ENCODE results near the gene SERPINH1.
"Not testable (repeated sequence)": the region's sequence is repeated elsewhere in the genome, so short reads cannot be mapped to it uniquely, and the experiment has no call there.

SERPINH1 gene

DNA sequence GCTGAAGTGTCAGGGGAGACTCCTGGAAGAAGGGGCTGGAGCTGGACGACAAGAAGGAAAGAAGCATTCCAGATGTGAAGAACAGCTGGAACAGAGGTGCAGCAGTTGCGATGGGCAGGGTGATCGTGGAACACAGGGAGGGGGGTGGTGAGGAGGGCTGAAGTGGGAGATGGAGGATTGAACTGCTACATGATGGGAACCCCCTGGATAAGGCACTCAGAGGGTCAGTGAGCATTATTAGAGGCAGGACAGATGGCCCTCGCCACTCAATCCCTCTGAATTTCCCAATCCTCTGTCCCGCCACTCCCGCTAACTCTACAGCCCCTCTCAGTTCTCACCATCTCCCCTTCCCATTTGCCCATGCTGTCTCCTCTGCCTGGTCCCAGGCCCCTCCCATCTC is 14.0 kb downstream of the SERPINH1 start:
- no peak for DNase-seq

DNA sequence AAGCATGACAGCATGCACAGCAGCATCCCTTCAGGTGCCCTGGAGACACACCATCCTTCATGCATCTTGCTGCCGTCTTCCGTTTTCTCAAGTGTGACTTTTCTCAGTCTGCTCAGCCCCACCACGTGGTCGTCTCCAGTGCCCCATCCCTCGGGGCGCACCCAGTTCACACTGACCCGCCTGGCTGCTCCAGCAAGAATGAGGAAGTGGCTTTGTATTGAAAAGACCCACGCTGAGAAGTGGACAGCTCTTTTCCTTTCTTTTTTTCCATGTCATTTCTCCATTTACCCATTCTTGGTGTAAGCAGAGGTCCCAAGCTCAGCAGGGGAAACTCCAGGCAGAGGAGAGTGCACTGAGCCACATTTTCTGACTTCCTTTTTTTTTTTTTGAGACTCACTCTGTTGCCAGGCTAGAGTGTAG is 14.5 kb downstream of the SERPINH1 start:
- DNase-seq, result no peak

DNA sequence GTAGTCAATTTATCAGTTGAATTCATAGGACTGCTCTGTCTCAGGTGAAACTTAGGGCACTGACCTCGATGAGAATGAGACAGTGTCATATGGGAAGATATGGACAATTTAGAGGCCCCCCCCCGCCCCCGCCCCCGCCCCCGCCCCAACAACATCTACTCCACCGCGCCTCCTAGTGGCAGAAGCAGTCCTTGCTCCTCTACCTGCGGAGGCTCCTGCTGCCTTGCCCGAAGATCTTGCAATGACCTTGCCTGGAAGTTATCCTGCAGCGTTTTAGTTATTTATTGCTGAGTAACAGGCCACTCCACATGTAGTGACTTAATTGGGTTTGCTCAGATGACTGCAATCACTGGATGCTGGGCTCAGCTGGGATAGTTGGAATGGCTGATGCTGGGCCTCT is 15.2 kb downstream of the SERPINH1 start:
- DNase-seq, result peak in 4 of 5 experiments; percentile 35 to 48 (median 41)

DNA sequence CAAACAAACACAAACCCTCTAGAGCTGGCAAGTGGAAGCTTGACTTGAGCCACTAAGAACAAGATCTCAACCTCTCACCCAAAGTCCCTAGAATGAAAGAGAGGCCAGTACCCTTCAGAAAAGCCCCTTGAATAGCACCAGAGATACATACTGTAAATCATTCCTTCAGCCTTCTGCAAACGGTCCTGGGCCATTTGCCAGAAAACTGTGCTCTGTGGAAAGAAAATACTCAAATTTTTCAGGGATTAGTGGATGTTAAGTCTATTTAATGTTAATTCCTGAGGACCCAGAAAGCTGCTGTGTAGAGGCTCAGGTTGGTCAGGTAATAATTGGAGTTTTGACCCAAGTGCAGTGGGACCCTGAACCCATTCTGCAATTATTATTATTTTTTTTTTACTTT is 16.9 kb downstream of the SERPINH1 start:
- DNase-seq, result no peak

DNA sequence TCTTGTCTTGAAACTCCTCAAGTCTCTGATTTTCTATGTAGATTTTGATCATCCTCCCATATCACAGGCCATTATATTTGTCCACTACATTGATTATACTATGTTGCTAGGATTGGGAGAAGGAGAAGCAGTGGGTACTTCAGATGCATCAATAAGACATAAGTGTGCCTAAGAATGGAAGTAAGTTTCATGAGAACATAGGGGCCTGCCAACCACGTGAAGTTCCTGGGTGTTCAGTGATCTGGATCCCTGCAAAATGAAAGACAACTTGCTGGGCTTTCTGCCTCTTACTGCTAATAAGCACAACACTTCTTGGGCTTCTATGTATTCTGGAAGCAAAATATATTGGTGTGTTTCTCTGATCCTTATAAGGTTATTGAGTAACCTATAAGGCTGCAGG is 17.8 kb downstream of the SERPINH1 start:
- no peak for DNase-seq

DNA sequence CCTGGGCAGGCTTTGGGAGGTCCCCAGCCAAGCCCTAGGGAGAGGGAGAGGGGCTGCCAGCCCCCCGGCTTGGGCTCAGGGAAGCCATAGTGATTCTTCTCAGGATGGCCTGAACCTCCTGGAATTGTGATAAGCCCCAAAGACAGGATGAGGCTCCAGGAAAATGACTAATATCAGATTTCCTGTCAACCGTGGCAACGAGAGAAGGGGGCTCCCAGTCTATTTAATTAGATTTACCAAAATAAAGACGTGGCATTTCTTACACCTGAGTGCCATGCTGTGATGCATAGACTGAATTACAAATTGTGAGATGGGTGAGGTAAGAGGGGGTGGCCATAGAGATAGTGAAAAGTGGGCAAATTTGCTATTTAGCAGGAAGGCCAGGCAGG is 20.4 kb downstream of the SERPINH1 start:
- DNase-seq, result no peak

DNA sequence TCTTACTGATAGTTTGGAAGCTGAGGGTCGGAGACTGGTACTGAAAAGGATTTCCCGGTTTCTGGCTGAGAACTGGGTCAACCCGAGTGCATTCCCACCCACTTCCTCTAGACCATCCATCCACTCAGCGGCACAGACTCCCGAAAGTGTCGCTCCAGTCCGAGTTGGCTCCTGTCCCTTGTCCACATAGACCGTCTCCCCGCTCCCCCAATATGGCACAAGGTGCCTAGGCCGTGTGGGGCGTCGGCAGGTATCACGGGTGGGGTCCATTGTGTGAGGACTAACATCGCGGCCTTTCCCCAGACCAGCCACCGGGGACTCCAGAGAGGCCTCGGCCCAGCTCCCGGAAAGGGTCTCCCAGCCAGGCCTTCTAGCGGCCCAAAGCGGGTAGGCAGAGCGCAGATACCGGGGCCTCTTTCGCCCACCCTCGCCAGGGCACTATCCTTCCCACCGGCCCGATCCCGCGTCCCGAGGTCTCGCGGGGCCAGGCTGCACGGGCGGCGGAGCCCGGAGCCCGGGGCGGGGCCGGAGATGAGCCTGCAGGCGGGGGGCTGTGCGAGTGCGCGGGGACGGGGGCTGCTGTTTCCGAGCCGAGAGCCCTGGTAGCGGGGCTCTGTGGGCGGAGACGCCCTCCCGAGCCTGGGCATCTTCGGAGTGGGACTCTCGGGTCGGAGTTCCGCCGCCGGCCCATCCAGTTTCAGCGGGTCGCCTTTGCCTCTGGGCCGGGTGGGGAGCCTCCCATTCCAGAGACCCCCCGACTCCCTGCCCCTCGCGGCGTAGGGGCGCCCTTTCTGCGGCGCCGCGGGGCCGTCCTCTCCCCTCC is 21.1 kb downstream of the SERPINH1 start:
- DNase-seq, result peak in 3 of 5 experiments; percentile 22 to 70 (median 53)

DNA sequence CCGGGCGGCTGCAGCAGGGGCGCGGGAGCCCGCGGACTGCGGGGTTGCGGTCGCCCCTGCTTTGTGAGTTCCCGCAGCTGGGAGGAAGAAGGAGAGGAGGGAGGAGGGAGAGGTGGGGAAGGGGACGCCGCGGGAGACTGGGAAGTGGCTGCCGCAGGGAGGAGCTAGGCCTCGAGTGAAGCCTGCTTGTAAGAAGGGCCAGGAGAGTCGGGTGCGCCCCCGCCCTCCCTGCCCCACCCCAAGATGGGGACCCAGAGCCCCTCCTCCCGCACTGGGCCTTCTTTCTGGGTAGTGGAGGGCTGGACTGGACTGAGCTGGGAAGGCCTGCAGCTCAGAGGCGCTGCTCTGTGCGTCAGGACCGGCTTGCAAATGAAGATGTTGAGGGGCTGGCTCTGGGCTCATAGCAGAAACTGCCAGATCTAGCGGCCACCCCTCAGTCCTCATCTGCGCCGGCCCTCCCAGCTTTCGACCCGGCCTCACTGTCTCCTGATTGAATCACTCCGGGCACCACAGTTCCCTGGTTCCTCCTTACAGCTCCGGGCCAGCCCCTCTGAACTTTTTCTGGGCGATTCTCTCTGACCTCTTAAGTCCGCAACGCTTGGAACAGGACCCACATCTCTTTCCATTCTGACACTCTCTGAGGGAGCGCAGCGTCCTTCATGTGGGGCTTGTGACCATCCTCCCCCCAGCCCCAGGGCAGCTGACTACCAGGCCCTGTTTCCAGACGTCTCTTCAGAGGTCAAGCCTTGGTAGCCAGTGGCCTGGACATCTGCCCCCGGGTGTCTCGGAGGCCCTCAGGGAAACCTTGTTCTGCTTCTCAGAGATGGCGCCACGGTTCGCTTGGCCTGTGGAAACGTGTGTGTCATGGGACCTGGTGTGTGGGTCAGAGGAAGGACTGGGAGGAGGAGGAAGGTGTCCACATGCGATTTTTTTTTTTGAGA is 21.9 kb downstream of the SERPINH1 start:
- peak in 1 of 5 experiments; percentile 22 for DNase-seq

DNA sequence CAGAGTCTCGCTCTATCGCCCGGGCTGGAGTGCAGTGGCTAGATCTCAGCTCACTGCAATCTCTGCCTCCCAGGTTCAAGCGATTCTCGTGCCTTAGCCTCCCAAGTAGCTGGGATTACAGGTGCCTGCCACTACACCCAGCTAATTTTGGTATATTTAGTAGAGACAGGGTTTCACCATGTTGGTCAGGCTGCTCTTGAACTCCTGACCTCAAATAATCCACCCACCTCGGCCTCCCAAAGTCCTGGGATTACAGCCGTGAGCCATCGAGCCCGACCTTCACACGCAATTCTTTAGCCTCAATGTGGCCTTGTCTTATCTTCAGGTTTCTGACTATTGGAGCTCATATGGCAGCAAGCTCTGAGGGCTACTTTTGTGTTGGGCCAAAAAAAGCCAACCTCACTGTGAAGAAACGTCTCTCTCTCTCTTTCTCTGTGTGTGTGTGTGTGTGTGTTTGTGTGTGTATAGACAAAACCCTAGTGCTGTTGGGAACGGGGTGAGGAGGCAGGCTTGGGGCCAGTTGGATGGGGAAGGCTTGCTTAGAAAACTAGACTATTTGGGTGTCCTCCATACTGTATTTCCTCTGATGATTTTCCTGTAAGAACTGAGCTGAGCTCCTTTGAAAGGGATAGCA is 22.7 kb downstream of the SERPINH1 start:
- DNase-seq, result not testable (repeated sequence)

DNA sequence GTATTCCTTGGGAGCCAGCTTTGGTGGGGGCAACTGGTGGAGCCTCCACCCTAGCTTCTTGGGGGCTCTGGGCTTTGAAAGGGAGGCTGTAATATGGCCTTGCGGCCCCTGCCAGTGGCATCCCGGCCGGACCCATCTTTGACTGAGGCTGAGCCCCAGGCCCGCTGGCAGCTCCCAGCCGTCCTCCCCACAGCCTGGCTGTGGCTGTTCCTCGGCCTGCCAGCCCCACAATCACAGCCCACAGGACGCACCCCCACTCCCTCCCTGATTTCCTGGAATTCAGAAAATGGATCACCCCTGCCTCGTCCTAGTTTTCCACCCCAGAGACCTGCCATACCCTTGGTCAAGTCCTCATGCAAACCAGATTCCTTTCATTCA is 23.2 kb downstream of the SERPINH1 start:
- DNase-seq, result no peak

DNA sequence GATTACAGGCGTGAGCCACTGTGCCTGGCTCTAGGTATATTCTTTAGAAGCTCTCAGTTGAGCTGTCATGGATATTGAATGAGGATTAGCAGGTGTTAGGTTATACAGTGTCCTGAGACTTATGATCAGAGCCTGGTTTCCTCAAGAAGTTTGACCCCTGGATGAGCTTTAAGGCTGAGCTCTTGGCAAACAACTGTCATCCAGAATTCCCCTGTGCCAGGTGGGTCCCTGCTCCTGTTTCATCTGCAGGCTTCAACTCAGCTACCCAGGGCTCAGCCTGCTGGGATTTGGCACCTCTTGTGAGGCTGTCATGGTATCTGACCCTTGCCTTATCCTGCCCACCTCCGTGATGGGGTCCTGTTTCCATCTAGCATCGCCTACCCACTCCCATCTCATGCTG is 24.3 kb downstream of the SERPINH1 start:
- DNase-seq, result no peak

DNA sequence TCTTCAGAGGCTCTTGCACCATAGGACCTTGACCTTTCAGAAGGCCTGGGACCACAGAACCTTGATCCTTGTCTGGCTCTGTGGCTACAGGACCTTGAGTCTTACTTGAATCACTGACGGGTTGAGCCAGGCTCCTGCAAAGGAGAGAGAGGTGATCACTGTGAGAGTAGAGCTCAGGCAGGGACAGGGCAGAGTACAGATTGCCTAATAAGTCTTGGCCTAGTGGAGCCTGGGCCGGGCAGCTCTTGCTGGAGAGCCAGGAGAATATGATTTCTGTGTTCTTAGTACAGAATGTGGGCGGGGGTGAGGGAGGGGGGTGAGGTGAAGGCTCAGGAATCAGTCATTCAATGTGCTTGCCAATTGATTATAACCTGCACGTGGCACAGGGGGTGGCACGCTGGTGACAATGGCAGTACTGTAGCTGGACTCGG is 26.0 kb downstream of the SERPINH1 start:
- DNase-seq, result no peak

DNA sequence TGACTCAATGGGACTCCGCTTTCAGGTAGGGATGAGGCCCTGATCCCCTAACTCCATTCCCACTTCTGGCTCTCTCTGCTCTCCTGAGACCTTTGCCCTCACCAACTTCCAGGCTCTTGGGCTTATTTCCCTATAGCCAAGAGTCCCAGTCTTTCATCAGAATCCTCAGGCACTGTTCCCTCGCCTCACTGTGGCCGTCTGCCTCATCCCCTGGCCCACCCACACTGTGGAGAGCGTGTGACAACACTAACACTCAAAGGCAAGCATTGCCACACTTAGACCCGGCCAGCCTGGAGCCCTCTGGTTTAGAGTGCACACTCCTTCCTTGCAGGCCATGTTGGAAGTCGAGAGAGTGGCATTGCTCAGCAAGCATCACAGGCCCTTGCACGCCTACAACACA is 27.0 kb downstream of the SERPINH1 start:
- DNase-seq, result no peak

DNA sequence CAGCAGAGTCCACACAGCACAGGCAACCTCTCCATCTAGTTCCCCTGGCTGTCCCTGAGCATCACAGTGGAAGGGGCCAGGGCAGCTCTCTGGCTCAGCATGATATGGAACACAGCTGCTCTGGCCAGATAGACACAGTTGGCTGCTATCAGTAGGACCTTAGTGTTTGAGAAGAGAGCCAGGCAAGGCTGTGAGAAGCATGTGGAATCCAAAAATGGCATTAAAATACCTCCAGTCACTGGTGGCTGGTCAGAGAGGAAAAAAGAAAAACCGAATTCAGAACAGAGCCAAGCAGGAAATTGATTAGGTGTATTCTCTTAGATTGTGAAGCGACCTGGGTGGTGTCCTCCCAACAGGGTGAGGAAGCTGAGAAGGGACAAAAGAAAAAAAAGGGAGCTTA is 27.9 kb downstream of the SERPINH1 start:
- DNase-seq, result no peak

DNA sequence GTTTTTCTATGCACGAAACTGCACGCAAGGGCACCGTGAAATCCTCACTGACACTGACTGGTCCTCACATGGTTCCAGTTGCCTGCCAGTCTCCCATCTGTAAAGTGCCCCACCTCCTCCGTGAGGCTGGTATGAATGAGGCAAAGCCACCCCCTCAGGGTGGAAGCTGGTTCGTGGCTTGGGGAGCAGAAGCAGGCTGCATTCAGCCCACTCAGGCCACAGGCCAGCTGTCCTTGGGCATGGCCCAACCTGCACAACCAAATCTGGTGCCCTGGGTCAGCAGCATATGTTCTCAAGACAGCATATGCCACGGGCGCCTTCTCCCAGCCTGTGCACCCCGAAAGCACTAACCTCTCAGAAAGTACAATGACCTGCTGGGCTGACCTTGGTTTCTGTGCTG is 29.3 kb downstream of the SERPINH1 start:
- DNase-seq, result no peak

DNA sequence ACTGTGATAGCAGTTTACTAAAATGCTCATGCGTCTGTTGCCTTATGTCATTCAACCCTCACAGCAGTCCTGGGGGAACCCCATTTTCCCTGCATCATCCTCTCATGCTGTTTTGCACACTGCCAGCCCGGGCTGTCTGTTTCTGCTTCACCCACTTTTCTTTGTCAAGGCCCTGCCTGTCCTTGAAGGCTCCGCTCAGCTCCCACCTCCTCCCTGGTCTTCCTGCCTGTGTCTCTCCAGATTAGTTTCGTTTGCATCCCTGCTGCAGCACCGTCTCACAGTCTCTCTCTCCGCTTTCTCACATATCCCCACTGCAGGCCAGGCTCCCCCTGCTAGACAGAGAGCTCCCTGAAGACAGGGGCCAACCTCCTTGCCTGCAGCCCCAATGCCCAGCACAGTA is 29.9 kb downstream of the SERPINH1 start:
- DNase-seq, result no peak

DNA sequence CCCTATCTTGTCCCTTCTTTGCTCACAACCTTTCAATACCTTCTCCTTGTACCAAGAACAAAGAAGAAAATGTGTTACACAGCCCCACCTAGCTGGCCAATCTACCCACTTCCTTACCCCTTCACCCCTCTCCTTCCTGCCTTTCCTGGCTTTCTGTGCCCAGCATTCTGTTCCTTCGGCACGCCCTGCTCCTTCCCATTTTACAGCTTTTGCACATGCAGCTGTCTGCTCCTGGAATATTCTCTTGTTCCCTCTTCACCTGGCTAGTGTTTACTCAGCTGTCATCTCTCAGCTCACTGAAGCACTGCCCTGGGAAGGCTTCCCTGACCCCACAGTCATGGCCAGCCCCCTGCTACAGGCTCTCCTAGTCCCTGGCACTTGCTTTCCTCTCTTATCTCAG is 30.7 kb downstream of the SERPINH1 start:
- DNase-seq, result no peak

DNA sequence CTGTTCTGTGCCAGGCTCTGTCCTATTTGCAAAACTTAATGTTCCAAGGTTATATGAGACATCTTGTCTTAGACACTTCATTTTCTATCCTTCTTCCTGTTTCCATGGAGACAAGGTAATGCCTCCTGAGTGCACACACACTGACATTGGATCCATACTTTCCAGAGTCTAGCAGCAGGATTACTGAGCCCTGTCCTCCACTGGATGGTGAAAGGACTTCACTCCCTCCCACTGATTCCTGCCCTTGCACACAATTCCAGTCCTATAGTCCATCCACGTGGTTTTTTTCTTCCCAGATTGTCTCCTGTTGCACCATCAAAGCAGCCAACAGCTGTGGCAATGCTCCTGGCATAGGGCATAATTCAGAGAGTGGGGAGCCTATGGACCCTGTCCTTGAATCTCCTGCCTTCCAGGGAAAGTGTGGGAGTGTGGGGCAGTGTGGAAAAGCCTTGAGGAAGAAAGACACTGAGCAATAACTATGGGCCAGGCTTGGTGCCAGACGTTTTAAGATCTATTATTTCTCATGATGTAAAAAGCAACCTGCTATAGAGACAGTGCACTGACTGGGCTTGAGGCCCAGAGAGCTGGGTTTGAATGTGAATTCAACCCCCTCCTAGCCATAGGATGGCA is 31.3 kb downstream of the SERPINH1 start:
- DNase-seq, result no peak

DNA sequence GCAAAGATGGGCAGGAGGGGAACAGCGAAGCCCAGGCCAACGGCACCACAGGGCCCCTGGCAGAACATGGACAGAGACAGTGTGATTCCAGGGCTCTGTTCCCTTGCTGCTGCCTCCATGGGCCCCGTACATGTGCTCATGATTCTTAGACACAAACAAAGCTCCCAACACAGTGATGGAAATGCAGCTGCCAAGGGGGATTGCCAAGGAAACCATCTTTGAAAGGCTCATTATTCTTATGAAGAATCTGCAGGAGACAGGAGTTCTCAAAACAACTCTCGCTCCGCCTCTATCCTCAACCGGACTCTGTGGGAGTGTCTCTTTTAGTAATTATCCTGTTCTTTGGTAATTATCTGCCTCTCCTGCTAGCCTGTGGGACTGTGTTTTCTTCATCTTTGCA is 32.2 kb downstream of the SERPINH1 start:
- DNase-seq, result no peak

DNA sequence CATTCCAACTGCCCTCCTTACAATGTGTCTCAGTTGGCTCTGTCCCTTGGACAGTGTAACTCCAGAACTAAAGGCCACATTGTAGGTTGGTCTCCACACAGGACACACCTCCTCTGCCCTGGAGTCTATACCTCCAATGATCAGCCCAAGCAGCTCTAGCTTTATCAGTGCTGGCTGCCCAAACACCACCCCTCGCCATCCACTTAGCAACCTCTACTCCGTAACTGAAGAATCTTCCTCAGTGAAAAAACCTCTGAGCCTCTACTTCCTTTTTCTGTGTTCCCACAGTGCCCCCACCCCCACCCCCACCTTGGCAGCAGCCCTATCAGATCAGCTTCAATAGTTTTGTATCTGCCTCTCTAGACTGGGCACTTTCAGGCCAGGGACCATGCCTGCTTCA is 33.4 kb downstream of the SERPINH1 start:
- DNase-seq, result no peak

DNA sequence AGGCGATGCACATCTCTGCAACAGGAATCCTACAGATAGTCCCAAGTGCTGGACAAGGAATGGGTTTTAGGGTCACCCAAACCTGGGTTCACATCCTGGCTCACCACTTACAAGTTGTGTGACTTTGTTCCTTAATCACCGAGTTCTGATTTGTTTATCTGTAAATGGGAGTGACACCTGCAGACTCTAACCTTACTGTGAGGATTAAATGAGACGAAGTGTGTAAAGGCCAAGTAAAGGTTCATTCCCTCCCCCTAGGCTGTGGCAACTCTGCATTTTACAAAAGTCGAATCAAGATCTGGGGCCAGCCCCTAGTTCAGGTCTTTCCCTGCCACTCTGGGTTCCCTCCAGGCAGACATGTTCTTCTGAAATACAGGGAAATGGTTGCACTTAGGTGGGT is 34.9 kb downstream of the SERPINH1 start:
- DNase-seq, result no peak

DNA sequence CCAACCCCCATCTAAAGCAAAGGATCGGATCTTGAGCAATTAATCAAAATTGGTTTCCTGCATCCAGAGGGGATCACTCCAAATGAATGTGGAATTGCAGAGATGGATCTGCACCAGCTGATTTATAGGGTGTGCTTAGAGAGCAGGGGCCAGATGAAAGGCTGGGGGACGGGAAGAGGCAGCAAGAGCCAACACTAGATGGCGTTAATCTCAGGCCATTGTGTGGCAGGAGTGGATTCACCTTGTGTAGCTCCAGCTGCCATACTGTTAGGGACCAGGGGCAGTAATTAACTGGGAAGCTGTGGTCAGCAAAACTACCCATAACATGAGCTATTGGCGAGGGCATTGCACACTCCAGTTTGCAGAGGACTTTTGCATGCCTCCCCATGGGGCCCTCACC is 35.6 kb downstream of the SERPINH1 start:
- peak in 1 of 5 experiments; percentile 20 for DNase-seq

DNA sequence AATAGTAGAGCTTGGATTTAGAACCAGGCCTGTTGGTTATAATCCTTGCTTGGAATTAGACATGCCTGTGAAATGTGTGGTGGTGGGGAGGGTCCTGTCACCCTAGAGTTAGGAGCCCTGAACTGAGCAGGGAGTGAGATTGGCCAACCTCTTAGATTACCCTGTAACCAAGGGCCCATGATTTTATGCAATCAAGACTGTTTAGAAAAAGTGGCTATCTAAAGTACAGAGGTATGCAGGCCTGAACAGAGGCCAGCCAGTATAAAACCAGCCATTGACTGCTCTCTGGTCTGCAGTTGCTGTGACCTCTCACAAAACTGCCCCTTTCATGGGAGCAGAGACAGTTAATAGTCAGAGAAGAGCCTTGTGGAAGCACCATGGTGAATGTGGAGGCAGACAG is 36.2 kb downstream of the SERPINH1 start:
- DNase-seq, result no peak

All from T-helper 2 cell (primary cell).